Effector memory CD4-positive, alpha-beta T cell (primary cell): ENCODE measurements around the gene RXRA.

Source experiments
- DNase-seq, 3 donors: peaks; one replicate each; pipeline ENCODE4 v3.0.0-alpha.2; 2020
- H3K27ac ChIP-seq: 2 replicates; pipeline ENCODE4 v1.7.0; 2013; ENCODE audit warnings: mild to moderate bottlenecking, low read length, moderate library complexity; ENCODE audit not compliant: insufficient read depth, poor library complexity, severe bottlenecking
- H3K27me3 ChIP-seq: replicated peaks from 2 replicates; pipeline ENCODE4 v1.7.0; 2013; ENCODE audit warnings: mild to moderate bottlenecking, low read length; ENCODE audit not compliant: insufficient read depth, control insufficient read depth, poor library complexity, severe bottlenecking
- H3K36me3 ChIP-seq: 2 replicates; pipeline ENCODE4 v1.7.0; 2013; ENCODE audit warnings: mild to moderate bottlenecking, low read length, moderate library complexity; ENCODE audit not compliant: control insufficient read depth, insufficient read depth
- H3K4me1 ChIP-seq: 2 replicates; pipeline ENCODE4 v1.7.0; 2013; ENCODE audit warnings: low read length, mild to moderate bottlenecking; ENCODE audit not compliant: control insufficient read depth, insufficient read depth, poor library complexity, severe bottlenecking
- H3K4me3 ChIP-seq: 2 replicates; pipeline ENCODE4 v1.7.0; 2013; ENCODE audit warnings: low read length, low read depth, mild to moderate bottlenecking; ENCODE audit not compliant: insufficient read depth, poor library complexity, severe bottlenecking
- H3K9me3 ChIP-seq: 2 replicates; pipeline ENCODE4 v1.7.0; 2013; ENCODE audit warnings: mild to moderate bottlenecking, low read length, moderate library complexity; ENCODE audit not compliant: control insufficient read depth

RXRA gene

DNA sequence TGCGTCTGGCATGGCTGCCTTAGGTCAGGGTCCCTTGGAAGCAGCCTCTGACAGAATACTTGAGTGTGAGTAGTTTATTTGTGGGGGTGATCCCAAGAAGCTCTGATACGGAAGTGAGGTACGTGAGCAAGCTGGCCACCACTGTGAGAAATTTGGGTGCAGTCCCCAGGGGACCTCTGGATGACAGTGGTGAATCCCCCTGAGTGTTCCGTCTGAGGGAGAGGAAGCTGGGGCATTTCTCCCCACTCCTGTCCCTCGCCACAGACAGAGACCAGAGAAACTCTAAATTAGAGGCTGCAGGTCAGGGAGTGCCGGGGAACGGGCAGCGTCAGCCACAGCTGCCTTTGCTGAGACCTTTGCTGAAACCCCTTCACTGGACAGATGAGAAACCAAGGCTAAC lies 159.4 kb downstream of the RXRA start:
- Histone ChIP-seq H3K36me3 (no peaks in the 10 kb centered on the region), H3K4me1 (no peaks in the 10 kb centered on the region), H3K27me3 (no peaks in the 10 kb centered on the region), H3K9me3 (no peaks in the 10 kb centered on the region), H3K27ac (no peak overlapping the region), H3K4me3 (no peak overlapping the region)
- DNase-seq = no peak

DNA sequence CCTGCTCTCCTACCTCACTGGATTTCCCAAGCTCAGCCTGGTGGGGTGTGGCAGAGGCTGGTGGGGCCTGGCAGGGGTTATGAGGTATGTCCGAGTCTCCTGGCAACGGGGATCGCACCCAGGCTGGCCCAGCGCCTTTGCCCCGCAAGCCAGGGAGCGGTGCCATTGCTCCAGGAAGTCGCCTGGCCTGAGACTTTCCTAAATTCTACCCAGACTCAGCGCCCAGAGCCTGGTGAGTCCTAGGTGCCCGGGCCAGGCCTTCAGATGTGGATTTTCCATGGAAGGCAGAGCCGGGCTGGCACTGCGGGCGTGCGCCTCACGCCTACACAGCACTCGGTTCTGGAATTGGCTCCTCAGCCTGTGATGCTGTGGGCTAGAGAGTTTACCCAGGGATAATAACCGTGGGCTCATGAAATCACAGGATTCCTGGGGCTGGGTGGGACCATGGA lies 159.9 kb downstream of the RXRA start:
- H3K27me3 ChIP-seq = no peaks in the 10 kb centered on the region
- H3K4me3 ChIP-seq = no peak overlapping the region
- DNase-seq = no peak
- H3K4me1 ChIP-seq = no peaks in the 10 kb centered on the region
- H3K36me3 ChIP-seq = no peaks in the 10 kb centered on the region
- H3K9me3 ChIP-seq = no peaks in the 10 kb centered on the region
- H3K27ac ChIP-seq = no peak overlapping the region

DNA sequence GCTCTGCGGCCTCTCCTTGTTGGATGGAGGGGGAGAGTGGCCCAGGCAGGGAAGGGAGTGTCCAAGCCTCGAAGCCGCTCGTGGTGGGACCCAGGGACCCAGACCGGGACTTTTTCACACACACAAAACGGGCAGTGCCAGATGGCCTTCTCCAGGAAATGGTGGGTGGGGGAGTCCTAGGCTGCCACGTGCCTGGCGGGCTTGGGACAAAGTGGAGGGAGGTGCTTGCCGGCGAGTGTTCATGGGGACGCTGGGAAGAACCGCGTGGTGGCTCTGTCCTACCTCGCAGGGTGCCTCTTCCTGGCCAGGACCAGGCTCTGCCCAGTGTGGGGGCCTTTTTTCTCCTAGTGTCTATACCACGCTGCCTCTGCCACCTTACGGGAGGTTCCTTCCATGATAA lies 160.3 kb downstream of the RXRA start:
- no peaks in the 10 kb centered on the region for H3K4me1 ChIP-seq
- no peaks in the 10 kb centered on the region for H3K9me3 ChIP-seq
- H3K4me3 ChIP-seq = no peak overlapping the region
- H3K27me3 ChIP-seq = no peaks in the 10 kb centered on the region
- no peak for DNase-seq
- H3K27ac ChIP-seq = no peak overlapping the region
- H3K36me3 ChIP-seq = no peaks in the 10 kb centered on the region
